GM18873 (cell line): Measurements from ENCODE around the gene SSC5D.
"Not testable (repeated sequence)": the region's sequence is repeated elsewhere in the genome, so short reads cannot be mapped to it uniquely, and the experiment has no call there.

ENCODE experiments used
- ATAC-seq: cut with Tn5 transposase; IDR thresholded peaks from one replicate; pipeline ENCODE4 v1.9.1; 2021; ENCODE audit warnings: mild to moderate bottlenecking, moderate library complexity, moderate number of reproducible peaks; ENCODE audit not compliant: unreplicated experiment, low FRiP score

Gene SSC5D

DNA sequence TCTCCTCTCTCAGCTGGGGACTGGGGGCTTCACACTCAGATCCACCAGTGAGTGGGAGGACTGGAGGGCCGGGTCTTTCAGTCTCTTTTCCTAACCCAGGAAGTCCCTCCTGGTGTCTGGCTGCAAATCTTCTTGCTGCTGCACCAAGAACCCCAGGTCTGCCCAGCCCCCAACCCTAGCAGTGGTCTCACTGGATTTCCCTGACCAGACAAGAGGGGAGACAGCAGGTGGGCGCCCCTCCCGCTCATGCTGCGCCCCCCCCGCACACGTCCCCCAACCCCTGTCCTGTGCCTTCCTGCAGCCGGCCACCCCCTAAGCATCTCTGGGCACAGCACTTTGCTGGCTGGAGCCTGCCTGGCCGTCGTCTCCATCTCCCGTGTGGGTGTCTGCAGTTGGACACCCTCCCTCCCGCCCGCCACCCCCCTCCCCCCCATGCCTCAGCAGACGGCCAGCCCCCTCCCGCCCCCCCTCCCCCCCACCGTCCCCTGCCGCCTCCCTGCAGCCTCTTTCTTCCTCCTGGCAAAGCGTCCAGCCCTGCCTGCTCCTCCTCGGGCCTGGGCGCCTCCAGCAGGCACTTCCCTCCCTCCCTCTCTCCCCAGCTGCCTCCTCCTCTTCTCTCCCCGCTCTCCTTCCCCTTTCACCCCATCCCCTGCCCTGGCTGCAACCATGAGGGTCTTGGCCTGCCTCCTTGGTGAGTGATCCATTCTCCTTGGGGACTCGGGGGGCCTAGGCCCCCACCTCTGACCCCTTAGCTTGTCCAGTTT lies at the start of gene SSC5D:
Gene SSC5D, plus strand, starts transcription at position 513 of the 764 bp plus-strand sequence. Its CDS starts 154 bp downstream, at position 667.
- ATAC-seq, result no peak

DNA sequence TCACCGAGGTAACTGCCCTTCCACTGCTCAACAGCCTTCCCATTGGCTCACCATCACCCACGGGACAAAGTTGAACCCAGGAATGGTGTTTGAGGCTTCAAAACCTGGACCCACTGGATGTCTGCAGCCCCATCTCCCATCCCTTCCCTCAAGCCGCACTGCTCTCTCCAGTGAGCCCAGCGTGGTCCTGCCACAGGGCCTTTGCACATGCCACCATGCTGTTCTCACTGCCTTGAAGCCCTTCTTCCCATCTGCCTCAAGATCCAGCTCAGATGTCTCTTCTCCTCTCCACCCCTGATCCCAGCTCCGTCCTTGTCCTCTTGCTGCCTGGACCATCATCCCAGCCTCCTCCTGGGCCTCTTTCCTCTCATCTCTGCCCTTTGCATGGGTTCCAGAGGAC lies 49.2 kb upstream of the SSC5D start:
- ATAC-seq, result no peak

DNA sequence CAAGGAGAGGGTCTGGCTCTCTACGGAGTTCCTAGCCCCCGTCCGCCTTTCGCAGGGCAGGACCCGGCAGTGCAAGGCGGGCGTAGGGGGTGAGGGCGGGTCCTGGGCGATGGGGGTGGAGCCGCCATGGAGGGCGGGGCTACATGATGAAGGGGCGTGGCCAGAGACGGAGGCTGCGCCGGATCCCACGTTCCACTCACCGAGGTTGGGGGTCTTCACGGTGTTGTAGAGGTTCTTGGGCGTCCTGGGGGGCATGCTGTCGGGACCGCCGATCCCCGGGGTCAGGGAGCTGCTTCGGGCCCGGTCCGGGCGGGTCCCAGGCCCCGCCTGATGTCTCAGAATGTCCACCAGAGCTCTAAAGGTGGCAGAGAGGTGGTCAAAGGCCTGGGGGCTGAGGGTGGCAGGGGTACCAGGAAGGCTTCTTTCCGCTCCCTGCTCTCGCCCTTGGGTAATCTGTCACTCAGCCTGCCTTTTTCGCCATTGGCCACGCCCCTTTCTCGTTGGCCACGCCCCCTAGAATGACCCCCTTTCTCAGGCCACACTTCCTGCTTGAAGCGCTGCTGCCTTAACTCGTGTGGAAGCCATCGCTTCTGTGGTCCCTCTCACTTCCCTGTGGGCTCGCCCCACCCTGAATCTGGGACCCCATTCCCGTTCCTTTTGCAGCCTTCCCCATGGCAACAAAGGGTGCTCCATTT lies 47.7 kb upstream of the SSC5D start:
- ATAC-seq, result no peak

DNA sequence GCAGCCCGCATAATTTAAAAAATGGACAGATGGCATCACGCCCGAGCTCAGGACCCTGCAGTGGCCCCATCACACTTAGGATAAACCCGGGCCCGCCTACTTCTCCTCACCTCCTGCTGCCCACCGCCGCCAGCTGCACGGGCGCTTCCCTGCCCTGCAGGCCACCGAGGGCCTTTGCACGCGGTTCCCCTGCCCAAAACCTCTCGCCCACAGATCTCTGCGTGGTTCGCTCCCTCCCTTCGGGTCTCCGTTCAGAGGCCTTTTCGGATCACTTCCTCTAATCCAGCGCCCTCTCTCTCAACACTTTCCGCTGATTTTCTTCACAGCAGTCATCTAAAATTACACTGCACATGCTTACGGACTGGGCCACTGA lies 46.9 kb upstream of the SSC5D start:
- ATAC-seq, result no peak

DNA sequence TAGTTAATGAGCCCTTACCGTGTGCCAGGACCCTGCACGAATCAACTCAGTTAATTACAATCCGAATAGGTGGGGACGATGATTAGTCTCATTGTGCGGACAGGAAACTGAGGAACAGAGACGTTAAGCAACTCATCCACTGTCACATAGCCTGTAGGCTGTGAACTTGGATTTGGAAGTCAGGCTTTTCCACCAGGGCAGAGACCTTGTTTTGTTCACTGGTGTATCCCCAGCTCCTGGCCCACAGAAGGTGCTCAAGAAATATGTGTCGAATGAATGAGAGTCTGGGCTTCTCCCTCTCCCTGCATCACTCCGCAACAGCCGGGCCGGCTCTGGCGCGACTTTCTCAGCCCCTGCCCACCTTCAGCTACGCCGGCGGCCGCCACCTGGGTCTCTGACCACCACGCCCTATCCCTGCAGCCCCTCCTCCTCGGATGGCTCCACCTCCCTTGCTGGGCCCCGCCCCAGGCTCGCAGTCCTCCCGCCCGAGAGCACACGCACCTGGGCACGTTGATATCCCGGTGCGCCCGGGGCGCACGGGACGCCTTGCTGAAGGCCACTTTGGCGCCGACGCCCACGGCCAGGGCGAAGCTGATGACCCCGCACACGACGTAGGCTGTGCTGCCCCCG lies 46.4 kb upstream of the SSC5D start:
- no peak for ATAC-seq

DNA sequence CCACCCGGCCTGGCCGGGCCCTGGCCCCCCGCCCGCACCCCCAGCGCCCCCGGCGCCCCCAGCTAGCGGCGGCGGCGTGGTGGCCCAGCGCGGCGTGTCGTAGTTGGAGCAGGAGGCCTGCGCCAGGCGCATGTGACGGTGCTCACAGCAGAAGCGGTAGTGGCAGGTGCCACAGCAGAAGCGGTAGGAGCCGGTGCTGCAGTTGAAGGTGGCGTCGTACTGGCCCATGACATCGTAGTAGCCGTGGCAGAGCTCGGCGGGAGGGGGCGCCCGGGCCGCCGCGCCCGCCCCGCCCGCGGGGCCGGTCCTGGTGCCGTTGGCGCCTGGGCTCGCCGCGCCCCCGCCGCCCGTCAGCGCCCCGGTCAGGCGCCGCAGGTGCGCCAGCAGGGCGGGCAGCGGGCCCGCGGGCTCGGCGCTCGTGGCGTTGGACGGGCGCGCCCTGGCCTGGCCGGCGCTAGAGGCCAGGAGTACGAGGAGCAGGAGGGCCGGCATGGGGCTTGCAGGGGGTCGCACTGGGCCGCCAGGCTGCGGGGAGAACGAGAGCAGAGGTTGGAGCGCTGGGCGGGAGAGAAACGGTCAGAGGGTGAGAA lies 45.8 kb upstream of the SSC5D start:
- ATAC-seq, result no peak

DNA sequence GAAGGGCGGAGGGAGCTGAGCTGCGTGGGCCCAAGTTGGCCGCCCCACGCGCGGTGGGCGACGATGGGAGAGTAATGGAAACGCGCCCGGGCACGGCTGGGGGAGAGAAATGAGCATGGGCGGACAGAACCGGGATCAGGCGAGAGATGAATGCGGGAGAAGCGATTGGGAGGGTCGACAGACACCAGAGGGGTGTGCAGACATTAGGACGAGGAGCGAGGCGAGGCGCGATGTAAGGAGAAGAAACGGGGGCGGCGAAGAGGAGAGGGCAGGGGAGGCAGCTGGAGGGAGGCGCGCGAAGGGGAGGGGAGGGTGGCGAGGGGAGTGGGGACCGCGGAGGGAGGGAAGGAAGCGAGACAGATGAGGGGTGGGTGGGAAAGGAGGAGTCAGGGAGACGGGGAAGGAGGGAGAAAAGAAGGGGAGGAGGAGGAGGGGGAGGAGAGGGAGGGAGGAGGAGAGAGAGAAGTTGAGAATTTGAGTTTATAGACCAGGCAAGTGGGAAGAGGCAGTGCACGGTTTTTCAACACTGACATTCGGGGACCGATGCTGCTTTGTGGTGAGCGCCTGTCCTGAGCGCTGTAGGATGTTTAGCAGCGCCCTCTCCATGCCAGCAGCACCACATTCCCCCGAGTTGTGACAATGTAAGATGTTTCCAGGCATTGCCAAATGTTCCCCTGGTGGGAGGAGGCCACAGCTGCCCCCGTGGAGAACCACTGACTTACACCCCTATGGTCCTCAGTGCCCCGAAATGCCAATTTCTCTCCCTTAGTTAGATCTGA lies 45.0 kb upstream of the SSC5D start, which contains the start of gene SHISA7:
Gene SHISA7, minus strand, starts transcription at position 256 of the 779 bp plus-strand sequence. CDS start 437 bp downstream, outside the sequence.
- no peak for ATAC-seq

DNA sequence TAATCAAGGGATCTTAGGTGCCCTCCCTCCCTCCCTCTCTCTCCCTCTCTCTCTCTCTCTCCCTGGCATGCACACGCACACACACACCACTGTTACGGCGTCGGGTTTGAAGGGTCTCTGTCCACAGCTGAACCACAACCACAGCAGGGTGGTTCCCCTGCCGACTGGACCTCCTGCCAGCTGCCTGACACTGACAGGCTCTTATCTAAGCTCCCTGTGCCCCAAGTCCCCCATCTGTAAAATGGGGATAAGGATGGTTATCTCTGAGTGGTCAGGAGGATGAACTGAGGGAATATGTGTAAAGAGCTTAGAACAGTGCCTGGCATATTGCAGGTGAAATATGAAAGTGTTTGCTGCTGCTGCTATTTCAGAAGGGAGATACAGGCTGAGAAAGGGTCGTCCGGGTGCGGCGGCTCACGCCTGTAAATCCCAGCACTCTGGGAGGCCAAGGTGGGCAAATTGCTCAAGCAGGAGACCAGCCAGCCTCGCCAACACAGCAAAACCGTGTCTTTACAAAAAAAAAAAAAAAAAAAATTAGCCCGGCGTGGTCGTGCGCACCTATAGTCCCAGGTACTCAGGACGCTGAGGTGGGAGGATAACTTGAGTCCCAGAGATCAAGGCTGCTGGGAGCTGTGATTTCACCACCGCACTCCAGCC lies 44.3 kb upstream of the SSC5D start:
- no peak for ATAC-seq

DNA sequence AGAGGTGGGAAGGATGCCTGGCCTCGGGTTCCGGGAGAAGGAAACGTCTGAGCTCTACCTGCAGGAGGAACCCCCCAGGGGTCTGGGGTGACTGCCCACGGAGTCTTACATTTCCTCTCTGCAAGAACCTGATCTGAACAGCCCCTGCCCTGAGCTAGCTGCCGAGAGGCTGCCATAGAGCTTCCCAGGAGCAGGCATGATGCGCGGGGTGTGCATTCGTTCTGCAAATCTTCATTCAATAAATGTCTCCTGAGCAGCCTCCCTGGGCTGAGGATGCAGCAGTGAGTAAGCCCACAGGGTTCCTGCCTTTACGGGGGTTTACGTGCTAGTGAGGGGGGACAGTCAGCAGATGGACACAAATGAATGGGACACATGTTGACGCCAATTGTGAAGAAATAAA lies 43.6 kb upstream of the SSC5D start:
- ATAC-seq, result no peak

DNA sequence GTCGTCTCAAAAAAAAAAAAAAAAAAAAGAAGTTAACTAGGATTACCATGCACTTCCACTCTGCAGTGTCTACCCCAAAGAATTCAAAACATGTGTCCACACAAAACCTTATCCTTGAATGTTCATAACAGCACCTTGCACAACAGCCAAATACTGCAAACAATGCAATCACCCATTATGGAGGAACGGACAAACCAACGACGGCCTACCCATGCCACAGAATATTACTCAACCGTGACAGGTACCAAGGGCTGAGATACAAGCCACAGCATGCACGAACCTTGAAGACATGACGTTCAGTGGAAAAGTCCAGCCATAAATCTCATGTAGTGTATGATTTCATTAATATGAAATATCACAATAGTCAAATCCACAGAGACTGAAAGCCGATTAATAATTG lies 42.2 kb upstream of the SSC5D start:
- ATAC-seq, result no peak

DNA sequence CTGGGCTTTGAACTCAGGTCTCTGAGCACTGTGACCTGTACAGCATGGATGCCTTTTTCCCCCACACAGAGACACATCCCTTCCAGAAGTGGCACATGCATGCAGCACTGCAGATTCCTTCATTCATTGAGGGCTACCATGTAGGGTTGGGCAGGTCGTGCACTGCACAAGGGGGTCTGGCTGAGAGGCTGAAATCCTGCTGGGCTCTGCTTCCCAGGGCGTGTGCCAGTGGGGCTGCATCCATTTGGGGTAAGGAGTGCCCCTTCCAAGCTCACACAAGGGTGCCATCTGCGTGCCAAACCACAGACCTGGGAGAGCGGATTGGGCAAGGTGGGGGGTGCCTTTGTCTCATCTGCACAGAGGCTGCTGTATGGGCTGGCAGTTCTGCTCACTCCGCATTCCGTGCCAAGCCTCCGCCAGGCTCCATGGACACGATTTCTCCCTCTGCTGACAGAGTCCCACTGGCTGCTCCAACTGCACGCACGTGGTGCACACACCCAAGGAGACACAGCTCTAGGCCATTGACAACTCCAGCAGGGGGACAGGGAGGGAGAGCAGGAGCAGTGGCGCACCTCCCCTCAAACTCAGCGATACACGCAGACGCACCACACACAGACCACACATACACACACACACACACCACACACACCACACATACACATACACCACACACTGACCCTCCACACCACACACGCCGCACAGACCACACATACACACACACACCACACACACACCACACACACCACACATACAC lies 40.6 kb upstream of the SSC5D start:
- ATAC-seq, result no peak

DNA sequence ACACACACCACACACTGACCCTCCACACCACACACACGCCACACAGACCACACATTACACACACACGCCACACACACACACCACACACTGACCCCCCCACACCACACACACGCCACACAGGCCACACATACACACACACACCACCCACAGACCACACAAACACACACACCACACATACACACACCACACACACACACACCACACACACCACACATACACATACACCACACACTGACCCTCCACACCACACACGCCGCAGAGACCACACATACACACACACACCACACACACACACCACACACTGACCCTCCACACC lies 40.1 kb upstream of the SSC5D start:
- ATAC-seq, result not testable (repeated sequence)

DNA sequence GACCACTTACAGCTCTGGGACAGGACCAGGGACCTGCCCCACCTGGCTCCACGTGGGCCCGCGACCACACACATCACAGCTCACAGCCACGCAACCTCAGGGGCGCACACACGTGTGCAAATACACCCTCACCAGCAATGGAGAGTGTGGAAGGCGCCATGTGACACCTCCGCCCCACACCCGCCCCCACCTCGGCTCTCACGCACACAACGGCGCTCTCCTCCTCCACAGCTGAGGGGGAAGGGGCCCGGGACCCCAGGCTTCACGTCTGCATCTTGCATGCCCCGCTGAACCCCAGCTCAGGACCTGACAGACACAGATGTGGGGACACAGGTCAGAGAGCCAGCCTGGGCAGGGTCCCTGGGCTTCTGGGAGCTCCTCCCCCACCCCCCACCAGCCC lies 38.8 kb upstream of the SSC5D start:
- ATAC-seq, result no peak

DNA sequence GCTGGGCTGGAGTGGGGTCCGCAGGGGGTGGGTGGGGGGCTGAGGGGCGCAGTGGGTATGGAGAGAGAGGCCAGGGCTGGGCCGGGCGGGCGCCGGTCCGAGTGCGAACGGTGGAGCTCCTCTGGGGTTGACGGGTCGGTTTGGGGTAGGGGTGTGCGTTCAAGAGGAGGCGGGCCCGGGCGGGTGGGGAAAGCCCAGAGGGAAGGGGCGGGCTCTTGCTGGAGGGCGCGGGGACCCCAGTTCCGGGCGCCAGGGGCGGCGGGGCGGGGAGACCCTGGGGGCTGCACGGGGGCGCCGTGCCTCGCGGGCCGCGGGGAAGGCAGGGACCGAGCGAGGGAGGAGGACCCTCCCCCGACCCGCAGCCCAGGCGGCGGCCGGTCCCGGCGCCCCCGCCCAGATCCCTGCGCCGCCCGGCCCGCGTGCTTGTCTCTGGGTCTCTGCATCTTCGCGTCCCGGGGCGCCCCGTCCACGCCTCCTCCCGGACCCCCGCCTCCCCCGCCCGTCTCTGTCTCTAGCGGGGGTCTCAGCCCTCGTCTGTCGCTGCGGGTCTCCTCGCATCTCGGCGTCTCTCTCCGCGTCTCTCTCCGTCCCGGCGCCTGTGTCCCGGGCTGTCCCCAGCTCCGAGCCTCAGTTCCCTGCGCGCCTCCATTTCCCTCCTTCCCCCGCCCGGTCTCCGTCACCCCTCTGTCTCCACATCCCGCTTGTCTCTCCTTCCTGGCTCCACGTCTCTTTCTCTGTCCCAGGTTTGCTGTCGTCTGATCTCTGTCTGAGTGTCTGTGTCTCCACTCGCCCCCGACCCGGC lies 36.9 kb upstream of the SSC5D start:
- no peak for ATAC-seq

DNA sequence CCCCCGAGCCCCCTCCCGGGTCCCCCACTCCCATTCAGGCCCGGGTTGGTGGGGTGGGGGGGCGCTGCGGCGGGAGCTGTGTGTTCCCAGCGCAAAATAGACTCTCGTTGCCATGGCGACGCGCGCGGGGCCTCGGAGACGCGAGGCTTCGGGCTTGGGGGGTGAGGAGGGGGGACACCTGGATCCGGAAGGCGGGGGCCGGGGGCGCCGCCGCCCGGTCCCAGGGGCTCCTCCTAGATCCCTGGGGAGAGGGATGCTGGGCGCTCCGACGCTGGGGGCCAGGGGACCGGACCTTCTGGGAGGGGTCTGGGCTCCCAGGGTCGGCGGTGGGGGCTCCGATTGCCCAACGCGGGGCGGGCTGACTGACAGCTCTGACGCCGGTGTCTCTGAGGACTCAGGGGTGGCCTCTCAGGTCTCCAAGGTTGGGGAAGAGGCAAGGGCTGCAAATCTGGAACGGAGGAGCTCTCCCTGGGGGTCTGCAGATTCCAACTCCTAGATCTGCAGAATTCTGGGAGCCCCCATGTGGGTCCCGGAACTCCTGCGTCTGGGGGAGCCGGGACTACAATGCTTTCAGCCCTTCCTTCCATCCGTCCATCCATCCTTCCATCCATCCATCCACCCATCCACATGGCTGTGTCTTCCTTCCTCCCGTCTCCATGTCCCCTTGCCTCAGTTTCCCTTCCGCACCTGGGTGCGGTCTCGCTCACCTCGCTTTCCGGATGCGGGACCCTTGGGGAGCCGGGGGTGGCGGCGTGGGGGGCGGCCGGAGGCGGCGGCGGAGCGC lies 36.1 kb upstream of the SSC5D start:
- no peak for ATAC-seq

DNA sequence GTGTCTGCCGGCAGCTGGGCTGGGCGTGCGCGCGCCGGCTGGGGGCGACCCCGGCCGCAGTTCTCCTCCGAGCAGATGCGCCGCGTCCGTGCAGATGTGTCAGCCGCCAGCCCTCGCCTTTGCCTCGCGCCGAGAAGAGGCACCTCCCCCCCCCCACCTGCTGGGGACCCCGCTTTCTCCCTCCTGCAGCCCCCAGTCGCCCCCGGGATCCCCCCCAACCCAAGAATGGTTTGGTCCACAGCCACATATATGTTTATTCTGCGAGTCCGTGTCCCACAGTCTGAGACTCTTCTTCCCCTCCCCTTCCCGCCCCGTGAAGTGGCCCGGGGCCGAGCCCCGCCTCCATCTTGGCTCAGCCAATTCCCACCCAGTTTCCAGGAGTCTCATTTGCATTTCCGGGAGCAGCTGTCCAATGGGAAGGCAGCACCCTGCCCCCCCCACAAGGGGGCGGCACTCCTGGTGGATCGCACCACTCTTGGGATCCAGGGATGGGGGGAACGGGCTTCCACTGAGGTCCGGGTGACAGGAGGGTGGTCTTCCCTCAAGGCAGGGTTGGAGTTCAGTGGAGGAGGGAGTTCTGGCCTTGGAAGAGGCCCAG lies 35.4 kb upstream of the SSC5D start:
- ATAC-seq, result no peak

DNA sequence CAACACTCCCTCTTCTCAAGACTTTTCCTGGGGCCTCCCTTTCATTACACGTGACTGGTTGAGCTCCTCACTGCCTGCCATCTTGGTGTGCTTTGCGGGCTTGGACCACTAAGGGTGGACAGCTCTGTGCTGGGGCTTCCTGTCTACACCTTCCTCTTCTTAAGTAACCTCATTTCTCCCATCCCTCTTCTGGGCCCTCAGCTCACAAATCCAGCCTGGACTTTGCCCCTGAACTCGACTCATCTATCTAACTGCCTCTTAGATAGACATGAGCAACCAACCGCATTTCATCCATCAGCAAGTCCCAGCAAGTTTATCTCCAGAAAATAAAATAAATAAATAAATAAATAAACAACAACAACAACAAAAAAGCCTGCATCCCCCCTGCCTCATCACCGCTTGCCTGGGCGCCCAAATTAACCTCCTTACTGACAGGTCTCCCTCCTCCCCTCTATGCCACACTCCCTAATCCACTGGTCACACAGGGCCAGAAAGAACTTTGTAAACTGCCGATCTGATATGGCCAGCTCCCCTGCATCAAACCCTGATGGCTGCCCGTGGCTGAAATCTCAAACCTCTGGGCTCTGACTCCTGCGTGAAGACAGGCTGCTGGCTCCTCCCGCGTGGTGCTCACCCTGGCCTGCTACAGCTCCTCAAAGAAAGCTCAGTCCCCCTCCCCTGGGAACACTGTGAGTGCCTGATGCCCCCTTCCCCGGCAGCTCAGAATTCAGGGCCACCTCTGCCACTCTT lies 34.5 kb upstream of the SSC5D start:
- ATAC-seq, result no peak
